ENCODE results near the gene ALDH1A3.
A peak's percentile ranks its signal among the peaks of the same experiment; 100 is the strongest.

ALDH1A3 gene

GRCh38 chr15:100859970-100860828, 19.4 kb upstream of the ALDH1A3 start:
- DNase-seq = no peak

GRCh38 chr15:100860829-100861510, 18.7 kb upstream of the ALDH1A3 start:
- no peak for DNase-seq

- DNase-seq = no peak
These were observed 18.1 kb upstream of the ALDH1A3 start for GRCh38 chr15:100861511-100861991.

- DNase-seq = no peak
These were observed 17.5 kb upstream of the ALDH1A3 start for GRCh38 chr15:100862162-100862561.

GRCh38 chr15:100863075-100863795, 16.4 kb upstream of the ALDH1A3 start:
- no peak for DNase-seq

- DNase-seq = no peak
These were observed 15.8 kb upstream of the ALDH1A3 start for GRCh38 chr15:100863796-100864267.

- DNase-seq = no peak
These were observed 13.0 kb upstream of the ALDH1A3 start for GRCh38 chr15:100866386-100867330.

- DNase-seq = no peak
These were observed 12.2 kb upstream of the ALDH1A3 start for GRCh38 chr15:100867433-100867832.

GRCh38 chr15:100869151-100869999, 10.3 kb upstream of the ALDH1A3 start:
- DNase-seq = no peak

- peak; percentile 39 for DNase-seq
These were observed 6.5 kb upstream of the ALDH1A3 start for GRCh38 chr15:100873029-100873677.

GRCh38 chr15:100875495-100875894, 4.1 kb upstream of the ALDH1A3 start:
- no peak for DNase-seq

- DNase-seq = no peak
These were observed 3.7 kb upstream of the ALDH1A3 start for GRCh38 chr15:100875976-100876375.

GRCh38 chr15:100877551-100877950, 2.1 kb upstream of the ALDH1A3 start:
- no peak for DNase-seq

GRCh38 chr15:100878130-100878529, 1.5 kb upstream of the ALDH1A3 start:
- DNase-seq = no peak

GRCh38 chr15:100878648-100879047, 983 bp upstream of the ALDH1A3 start:
- DNase-seq = no peak

GRCh38 chr15:100879061-100879463, 569 bp upstream of the ALDH1A3 start:
- no peak for DNase-seq

GRCh38 chr15:100880139-100880896, 687 bp downstream of the ALDH1A3 start:
- no peak for DNase-seq

GRCh38 chr15:100880897-100881242, 1.2 kb downstream of the ALDH1A3 start:
- no peak for DNase-seq

- DNase-seq = no peak
These were observed 2.1 kb downstream of the ALDH1A3 start for GRCh38 chr15:100881573-100882336.
